WTC11 (cell line): ENCODE data around the gene ZNF514.

ENCODE experiments used
- ZNF121 ChIP-seq: sonication (generic); formaldehyde crosslinking; IDR thresholded peaks from 2 replicates; pipeline ENCODE4 v1.8.0; 2023; ENCODE audit warnings: missing genetic modification reagents
- TF ChIP-seq, protein P1 (sequence below): sonication (generic); formaldehyde crosslinking; IDR thresholded peaks from 2 replicates; pipeline ENCODE4 v1.8.0; 2022; ENCODE audit warnings: mild to moderate bottlenecking, missing genetic modification reagents

DNA sequence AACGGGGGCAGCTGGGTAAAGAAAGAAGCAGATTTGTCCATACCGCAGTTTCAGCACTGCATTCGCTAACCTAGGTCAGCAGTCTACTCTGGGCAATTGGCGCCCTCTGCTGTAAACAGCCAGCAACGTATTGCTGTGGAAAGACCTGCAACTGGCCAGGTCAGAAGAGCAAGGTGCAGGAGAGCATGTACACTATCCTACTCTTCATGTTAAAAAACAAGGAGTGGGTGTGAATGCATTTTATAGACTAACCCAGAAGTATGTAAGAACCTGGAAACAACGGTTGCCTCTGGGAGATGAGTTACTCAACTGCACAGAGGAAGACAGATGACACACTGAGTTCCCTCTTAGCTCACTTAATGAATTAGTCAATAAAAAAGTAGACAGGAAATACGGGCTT is 44.2 kb downstream of the ZNF514 start:
- TF ChIP-seq ZNF121 (CRISPR knock-in tag), result no peak
- TF ChIP-seq, protein P1, sequence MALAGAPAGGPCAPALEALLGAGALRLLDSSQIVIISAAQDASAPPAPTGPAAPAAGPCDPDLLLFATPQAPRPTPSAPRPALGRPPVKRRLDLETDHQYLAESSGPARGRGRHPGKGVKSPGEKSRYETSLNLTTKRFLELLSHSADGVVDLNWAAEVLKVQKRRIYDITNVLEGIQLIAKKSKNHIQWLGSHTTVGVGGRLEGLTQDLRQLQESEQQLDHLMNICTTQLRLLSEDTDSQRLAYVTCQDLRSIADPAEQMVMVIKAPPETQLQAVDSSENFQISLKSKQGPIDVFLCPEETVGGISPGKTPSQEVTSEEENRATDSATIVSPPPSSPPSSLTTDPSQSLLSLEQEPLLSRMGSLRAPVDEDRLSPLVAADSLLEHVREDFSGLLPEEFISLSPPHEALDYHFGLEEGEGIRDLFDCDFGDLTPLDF (CRISPR knock-in tag), result no peak
